DLD1 (cell line): Measurements from ENCODE around the gene AK4.

ENCODE experiments used
- in situ Hi-C: cut with HindIII; loops from 2 replicates; pipeline ENCODE4 v1.10.0; 2017; ENCODE audit warnings: low sequenced_read_pairs

Gene AK4

GRCh38 chr1:65209005-65209885 is 61.2 kb downstream of the AK4 start:
- in situ Hi-C loops, result loop anchor here (25.0 kb wide), 2 partner anchors 147 to 478 kb away; no protein-coding TSS in a partner anchor

GRCh38 chr1:65210325-65210724 is 62.3 kb downstream of the AK4 start:
- in situ Hi-C loops, result loop anchor here (25.0 kb wide), 2 partner anchors 148 to 477 kb away; no protein-coding TSS in a partner anchor

GRCh38 chr1:65211331-65211730 is 63.3 kb downstream of the AK4 start:
- in situ Hi-C loops, result loop anchor here (25.0 kb wide), 2 partner anchors 149 to 476 kb away; no protein-coding TSS in a partner anchor

- in situ Hi-C loops, result loop anchor here (25.0 kb wide), 2 partner anchors 151 to 474 kb away; no protein-coding TSS in a partner anchor
Measured at GRCh38 chr1:65213271-65214023, 65.4 kb downstream of the AK4 start.

- in situ Hi-C loops, result loop anchor here (25.0 kb wide), 2 partner anchors 152 to 473 kb away; no protein-coding TSS in a partner anchor
Measured at GRCh38 chr1:65214340-65215027, 66.5 kb downstream of the AK4 start.

GRCh38 chr1:65216989-65217388 is 69.0 kb downstream of the AK4 start:
- in situ Hi-C loops, result loop anchor here (25.0 kb wide), 2 partner anchors 155 to 470 kb away; no protein-coding TSS in a partner anchor

- in situ Hi-C loops, result loop anchor here (25.0 kb wide), 2 partner anchors 159 to 466 kb away; no protein-coding TSS in a partner anchor
Measured at GRCh38 chr1:65221638-65222339, 73.8 kb downstream of the AK4 start.

GRCh38 chr1:65222340-65222940 is 74.4 kb downstream of the AK4 start:
- in situ Hi-C loops, result loop anchor here (25.0 kb wide), 2 partner anchors 160 to 465 kb away; no protein-coding TSS in a partner anchor

- in situ Hi-C loops, result loop anchor here (25.0 kb wide), 2 partner anchors 162 to 463 kb away; no protein-coding TSS in a partner anchor
Measured at GRCh38 chr1:65224681-65225091, 76.7 kb downstream of the AK4 start.

GRCh38 chr1:65225179-65225578 is 77.2 kb downstream of the AK4 start:
- in situ Hi-C loops, result no loop called here

- in situ Hi-C loops, result no loop called here
Measured at GRCh38 chr1:65229201-65229600, 81.2 kb downstream of the AK4 start.

- in situ Hi-C loops, result no loop called here
Measured at GRCh38 chr1:65229754-65230339, 81.8 kb downstream of the AK4 start.

GRCh38 chr1:65230731-65231481 is 82.9 kb downstream of the AK4 start:
- in situ Hi-C loops, result no loop called here

- in situ Hi-C loops, result no loop called here
Measured at GRCh38 chr1:65231718-65232330, 83.8 kb downstream of the AK4 start.

- in situ Hi-C loops, result no loop called here
Measured at GRCh38 chr1:65232461-65232990, 84.5 kb downstream of the AK4 start.

- in situ Hi-C loops, result no loop called here
Measured at GRCh38 chr1:65233782-65234181, 85.8 kb downstream of the AK4 start.

GRCh38 chr1:65235867-65236805 is 88.1 kb downstream of the AK4 start:
- in situ Hi-C loops, result no loop called here
